WTC11 (cell line): ENCODE measurements around the gene VILL. TPM values are rescaled to one million over a fixed set of nuclear protein-coding genes. Genes with fewer than 3 reads are reported as not detected.

Experiments used
- ATAC-seq: fragments of 200-7000 bp; cut with Tn5 transposase; 2 replicates; pipeline ENCODE4 v1.10.0; 2021; ENCODE audit warnings: mild to moderate bottlenecking, moderate library complexity
- CTCF ChIA-PET: fragments of 300-600 bp; sonication (Branson Sonifier 250); formaldehyde crosslinking; loops from one replicate; lab custom pipeline; 2021; ENCODE audit warnings: antibody characterized with exemption; lab: Charles Lee
- POLR2A ChIA-PET: fragments of 350-600 bp; sonication (Branson Sonifier 250); formaldehyde crosslinking; loops from one replicate; lab custom pipeline; 2021; ENCODE audit warnings: antibody characterized with exemption; lab: Charles Lee
- DNase-seq: peaks from one replicate; pipeline ENCODE4 v3.0.0; 2021; ENCODE audit warnings: low spot score
- H3K27ac Mint-ChIP-seq: 2 replicates; pipeline ENCODE4 v1.8.0; 2021; ENCODE audit warnings: mixed read lengths
- H3K27me3 Mint-ChIP-seq: 2 replicates; pipeline ENCODE4 v1.8.0; 2021; ENCODE audit warnings: low read depth, mild to moderate bottlenecking, moderate library complexity, mixed read lengths
- H3K36me3 Mint-ChIP-seq: 2 replicates; pipeline ENCODE4 v1.8.0; 2021; ENCODE audit warnings: mixed read lengths
- H3K4me1 Mint-ChIP-seq: 2 replicates; pipeline ENCODE4 v1.8.0; 2022; ENCODE audit warnings: mixed read lengths
- H3K4me3 Mint-ChIP-seq: 2 replicates; pipeline ENCODE4 v1.8.0; 2021; ENCODE audit warnings: mild to moderate bottlenecking, moderate library complexity, mixed read lengths
- H3K9me3 Mint-ChIP-seq: 2 replicates; pipeline ENCODE4 v1.8.0; 2021; ENCODE audit warnings: mixed read lengths
- CTCF ChIP-seq: fragments of 200-600 bp; IDR thresholded peaks from 2 replicates; pipeline ENCODE4 v1.8.0; 2022; ENCODE audit warnings: antibody characterized with exemption
- E2F5 ChIP-seq: sonication (generic); formaldehyde crosslinking; IDR thresholded peaks from 2 replicates; pipeline ENCODE4 v1.8.1; 2022; ENCODE audit warnings: mild to moderate bottlenecking, moderate library complexity, missing genetic modification reagents
- GTF2I ChIP-seq: fragments of 250-450 bp; sonication (Bioruptor Pico); conservative IDR thresholded peaks from 2 replicates; pipeline ENCODE4 v1.4.0; 2021; ENCODE audit warnings: mild to moderate bottlenecking
- JUN ChIP-seq: sonication (generic); formaldehyde crosslinking; IDR thresholded peaks from 2 replicates; pipeline ENCODE4 v1.8.0; 2023; ENCODE audit warnings: mild to moderate bottlenecking, missing genetic modification reagents
- MLX ChIP-seq: sonication (generic); formaldehyde crosslinking; IDR thresholded peaks from 2 replicates; pipeline ENCODE4 v1.8.1; 2023; ENCODE audit warnings: mild to moderate bottlenecking, missing genetic modification reagents, moderate library complexity
- NR1H2 ChIP-seq: sonication (generic); formaldehyde crosslinking; IDR thresholded peaks from 2 replicates; pipeline ENCODE4 v1.9.0; 2021; ENCODE audit warnings: mild to moderate bottlenecking, moderate library complexity, missing genetic modification reagents
- SMAD4 ChIP-seq: sonication (generic); formaldehyde crosslinking; IDR thresholded peaks from 2 replicates; pipeline ENCODE4 v1.8.0; 2022; ENCODE audit warnings: mild to moderate bottlenecking, missing genetic modification reagents
- TEAD1 ChIP-seq: sonication (generic); formaldehyde crosslinking; IDR thresholded peaks from 2 replicates; pipeline ENCODE4 v1.8.0; 2022; ENCODE audit warnings: mild to moderate bottlenecking, missing genetic modification reagents
- TEAD4 ChIP-seq: sonication (generic); formaldehyde crosslinking; IDR thresholded peaks from 2 replicates; pipeline ENCODE4 v1.8.0; 2022; ENCODE audit warnings: mild to moderate bottlenecking, missing genetic modification reagents
- USF2 ChIP-seq: sonication (generic); formaldehyde crosslinking; IDR thresholded peaks from 2 replicates; pipeline ENCODE4 v1.8.1; 2023; ENCODE audit warnings: mild to moderate bottlenecking, missing genetic modification reagents, moderate library complexity
- ZNF512 ChIP-seq: sonication (generic); formaldehyde crosslinking; IDR thresholded peaks from 2 replicates; pipeline ENCODE4 v1.8.1; 2022; ENCODE audit warnings: missing genetic modification reagents, borderline replicate concordance
- total RNA-seq: library from RNA; stranded (reverse); gene quantifications from 3 replicates; pipeline ENCODE4 v1.2.3, GENCODE V29; 2021

The VILL gene
- total RNA-seq, 1 experiment from 2014 or later = 4.7 TPM

GRCh38 chr3:38000242-38000916 is 9.8 kb downstream of the VILL start (continued):
- TF ChIP-seq E2F5 = no peak

- Mint-ChIP-seq H3K27ac (no peak overlapping the region), H3K4me3 (no peak overlapping the region), H3K4me1 (peaks cover 12% of the 10 kb centered on the region), H3K36me3 (peaks cover 5% of the 10 kb centered on the region; the same call in 1 of the 2 replicates), H3K27me3 (peaks cover 15% of the 10 kb centered on the region), H3K9me3 (no peaks in the 10 kb centered on the region)
- no peak for ATAC-seq
- TF ChIP-seq JUN (no peak), CTCF (no peak), SMAD4 (CRISPR knock-in tag) (no peak), GTF2I (CRISPR knock-in tag) (no peak), TEAD4 (CRISPR knock-in tag) (no peak), ZNF512 (no peak), USF2 (CRISPR knock-in tag) (no peak), MLX (CRISPR knock-in tag) (no peak), NR1H2 (CRISPR knock-in tag) (no peak)
- POLR2A ChIA-PET = no interaction called here
- peak; percentile 9 for DNase-seq
- CTCF ChIA-PET = interaction anchor here (1.0 to 2.4 kb wide), 8 partner anchors 15 to 146 kb away, joined by 4 to 25 read pairs (median 6); partner anchors contain the start of genes ACAA1 and PLCD1
These were observed 10.4 kb downstream of the VILL start for GRCh38 chr3:38000965-38001455.

- CTCF ChIA-PET = interaction anchor here (0.6 to 2.4 kb wide), 11 partner anchors 10 to 146 kb away, joined by 3 to 25 read pairs (median 5); partner anchors contain the start of genes ACAA1, DLEC1 and PLCD1
- DNase-seq (peak; percentile 62), ATAC-seq (peak; percentile 38)
These were observed 11.0 kb downstream of the VILL start for GRCh38 chr3:38001456-38002081.

More at GRCh38 chr3:38001456-38002081, 11.0 kb downstream of the VILL start:
- peaks cover 15% of the 10 kb centered on the region for H3K27me3 Mint-ChIP-seq
- POLR2A ChIA-PET = no interaction called here
- peaks cover 3% of the 10 kb centered on the region; the same call in 1 of the 2 replicates for H3K36me3 Mint-ChIP-seq
- no peaks in the 10 kb centered on the region for H3K9me3 Mint-ChIP-seq
- TF ChIP-seq TEAD1 (CRISPR knock-in tag) (no peak), CTCF (0 out of 2 replicates have a peak, but pooled peaks have one; percentile 10)
- H3K4me3 Mint-ChIP-seq = no peak overlapping the region
- H3K27ac Mint-ChIP-seq = no peak overlapping the region
- peaks cover 12% of the 10 kb centered on the region for H3K4me1 Mint-ChIP-seq
